HepG2 (cell line): ENCODE results near the gene SEMA4A. TPM values are rescaled to one million over a fixed set of nuclear protein-coding genes. Genes with fewer than 3 reads are reported as not detected.

Source experiments
- ATRX ChIP-seq: sonication (generic); formaldehyde crosslinking; IDR thresholded peaks from 2 replicates; pipeline ENCODE4 v1.4.0; 2020; ENCODE audit warnings: missing genetic modification reagents, borderline replicate concordance
- FOXA3 ChIP-seq: IDR thresholded peaks from 2 replicates; pipeline ENCODE4 v1.6.1; 2016; ENCODE audit warnings: missing genetic modification reagents, missing compliant biosample characterization
- HDAC2 ChIP-seq: sonication (generic); formaldehyde crosslinking; IDR thresholded peaks from 2 replicates; pipeline ENCODE4 v1.4.0; 2020; ENCODE audit warnings: missing genetic modification reagents
- PATZ1 ChIP-seq: sonication (generic); formaldehyde crosslinking; IDR thresholded peaks from 2 replicates; pipeline ENCODE4 v1.4.0; 2020; ENCODE audit warnings: missing genetic modification reagents
- PHF5A ChIP-seq: IDR thresholded peaks from one replicate; pipeline ENCODE4 v1.6.1; 2018; ENCODE audit warnings: low read depth, missing genetic modification reagents; ENCODE audit not compliant: unreplicated experiment
- RBM22 ChIP-seq: fragments of 200-400 bp; formaldehyde crosslinking; optimal IDR thresholded peaks from 2 replicates; pipeline ENCODE3; 2017; ENCODE audit warnings: mild to moderate bottlenecking, low read length, moderate library complexity
- TARDBP ChIP-seq: sonication (generic); formaldehyde crosslinking; IDR thresholded peaks from 2 replicates; pipeline ENCODE4 v1.8.0; 2022; ENCODE audit warnings: mild to moderate bottlenecking, missing genetic modification reagents
- TBX2 ChIP-seq: sonication (generic); formaldehyde crosslinking; IDR thresholded peaks from 2 replicates; pipeline ENCODE4 v1.5.0; 2020; ENCODE audit warnings: missing genetic modification reagents, mild to moderate bottlenecking, borderline replicate concordance
- ZBTB3 ChIP-seq: sonication (generic); formaldehyde crosslinking; IDR thresholded peaks from 2 replicates; pipeline ENCODE4 v1.4.0; 2020; ENCODE audit warnings: low read depth, mild to moderate bottlenecking, moderate library complexity, missing genetic modification reagents, borderline replicate concordance
- ZNF567 ChIP-seq: sonication (generic); formaldehyde crosslinking; IDR thresholded peaks from 2 replicates; pipeline ENCODE4 v1.8.1; 2023; ENCODE audit warnings: mild to moderate bottlenecking, missing genetic modification reagents, borderline replicate concordance
- ZNF598 ChIP-seq: sonication (generic); formaldehyde crosslinking; IDR thresholded peaks from 2 replicates; pipeline ENCODE4 v1.5.1; 2020; ENCODE audit warnings: mild to moderate bottlenecking, missing genetic modification reagents, borderline replicate concordance
- polyA plus RNA-seq, 8 experiments: library from polyadenylated mRNA; depleted of rRNA in 3 of 8; stranded (reverse) in 7 of 8; unstranded in 1 of 8; fragments of >200 nt; fragmentation: Illumina TruSeq in 4 of 8; extraction: Trizol in 4 of 8; gene quantifications; 2 replicates each; pipeline versions ENCODE4 v1.2.1 to v1.2.3, GENCODE V29; 2011 to 2016; ENCODE audit warnings: low read depth in 4 of 8, missing spikeins in 1 of 8, mixed read lengths in 1 of 8; ENCODE audit not compliant: insufficient read depth in 1 of 8
- total RNA-seq, 5 experiments: library from RNA; depleted of rRNA; stranded (reverse); fragments of >200 nt; fragmentation: Illumina TruSeq; extraction: Trizol; gene quantifications; 2 replicates each; pipeline ENCODE4 v1.2.3, GENCODE V29; 2016; ENCODE audit warnings: low read depth in 1 of 5
- TF ChIP-seq, protein P1 (sequence below): sonication (generic); formaldehyde crosslinking; IDR thresholded peaks from 2 replicates; pipeline ENCODE4 v1.5.0; 2020; ENCODE audit warnings: missing genetic modification reagents, mild to moderate bottlenecking, borderline replicate concordance
- TF ChIP-seq, protein P2 (sequence below): sonication (generic); formaldehyde crosslinking; IDR thresholded peaks from 2 replicates; pipeline ENCODE4 v1.8.1; 2023; ENCODE audit warnings: mild to moderate bottlenecking, moderate library complexity, missing genetic modification reagents

Gene SEMA4A
- total and polyA plus RNA-seq, 2 of the 13 experiments (the other 11 are each of a cell fraction or from before 2014, with no cell fraction given) = 0.09 to 0.20 TPM

- TF ChIP-seq TARDBP (CRISPR knock-in tag) (0 out of 2 replicates have a peak, but pooled peaks have one; percentile 36), TBX2 (CRISPR knock-in tag) (no peak), ZNF567 (CRISPR knock-in tag) (no peak), ZNF598 (CRISPR knock-in tag) (peak; percentile 30; the same call in 1 of the 2 replicates), FOXA3 (no peak), RBM22 (no peak), PATZ1 (CRISPR knock-in tag) (no peak), ATRX (CRISPR knock-in tag) (no peak), HDAC2 (CRISPR knock-in tag) (no peak), PHF5A (CRISPR knock-in tag) (no peak), ZBTB3 (CRISPR knock-in tag) (no peak)
- TF ChIP-seq, protein P1, sequence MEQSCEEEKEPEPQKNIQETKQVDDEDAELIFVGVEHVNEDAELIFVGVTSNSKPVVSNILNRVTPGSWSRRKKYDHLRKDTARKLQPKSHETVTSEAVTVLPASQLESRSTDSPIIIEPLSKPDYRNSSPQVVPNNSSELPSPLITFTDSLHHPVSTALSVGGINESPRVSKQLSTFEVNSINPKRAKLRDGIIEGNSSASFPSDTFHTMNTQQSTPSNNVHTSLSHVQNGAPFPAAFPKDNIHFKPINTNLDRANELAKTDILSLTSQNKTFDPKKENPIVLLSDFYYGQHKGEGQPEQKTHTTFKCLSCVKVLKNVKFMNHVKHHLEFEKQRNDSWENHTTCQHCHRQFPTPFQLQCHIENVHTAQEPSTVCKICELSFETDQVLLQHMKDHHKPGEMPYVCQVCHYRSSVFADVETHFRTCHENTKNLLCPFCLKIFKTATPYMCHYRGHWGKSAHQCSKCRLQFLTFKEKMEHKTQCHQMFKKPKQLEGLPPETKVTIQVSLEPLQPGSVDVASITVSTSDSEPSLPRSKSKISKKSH (CRISPR knock-in tag) = 0 out of 2 replicates have a peak, but pooled peaks have one; percentile 33
- TF ChIP-seq, protein P2, sequence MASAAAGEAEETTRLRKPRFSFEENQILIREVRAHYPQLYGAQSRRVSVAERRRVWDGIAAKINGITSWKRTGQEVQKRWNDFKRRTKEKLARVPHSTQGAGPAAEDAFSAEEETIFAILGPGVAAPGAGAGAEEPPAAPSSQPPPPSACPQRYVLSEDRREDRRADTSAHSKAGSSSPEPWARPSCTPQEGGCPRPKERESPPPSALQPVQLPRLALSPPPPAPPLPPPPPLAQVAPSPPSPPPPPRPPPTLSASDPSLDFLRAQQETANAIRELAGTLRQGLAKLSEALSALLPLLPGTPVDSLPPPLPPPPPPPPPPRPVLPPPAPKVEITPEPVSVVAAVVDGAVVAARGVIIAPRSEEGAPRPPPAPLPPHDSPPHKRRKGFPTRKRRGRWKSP (CRISPR knock-in tag) = no peak
Observed at GRCh38 chr1:156176610-156177210, 23.3 kb downstream of the SEMA4A start (continued).
